ENCODE data around the gene NCKAP5. TPM values are rescaled to one million over a fixed set of nuclear protein-coding genes. Genes with fewer than 3 reads are reported as not detected.

NCKAP5 gene
- total and polyA plus RNA-seq, 10 donors = 0.39 to 6.0 (median 3.3) TPM

DNA sequence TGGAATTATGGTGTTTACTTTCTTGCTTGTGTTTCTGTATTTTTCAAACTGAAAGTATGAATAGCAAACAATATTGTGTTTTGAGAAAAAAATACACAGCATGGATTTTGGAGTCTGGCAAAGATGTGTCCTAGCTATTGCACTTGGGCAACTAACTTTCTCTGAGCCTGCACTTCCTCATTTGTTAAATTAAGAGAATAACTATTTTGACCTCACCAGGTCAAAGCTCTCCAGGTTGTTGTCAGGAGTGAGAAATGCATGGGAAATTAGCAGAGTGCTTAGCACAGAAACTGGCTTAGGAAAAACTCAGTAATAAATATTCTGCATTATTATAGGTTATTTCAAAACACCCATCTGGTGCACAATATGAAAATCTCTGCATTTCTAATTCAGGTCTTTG lies 926.4 kb downstream of the NCKAP5 start:
- Histone ChIP-seq H3K36me3 (no peaks in the 10 kb centered on the region), H3K27me3 (replicated peaks in 1 of 7) (peaks cover 0 to 6% (median 0%) of the 10 kb centered on the region in 7 donors), H3K27ac (no peak overlapping the region), H3K4me3 (no peak overlapping the region), H3K4me1 (no peaks in the 10 kb centered on the region), H3K9me3 (no peaks in the 10 kb centered on the region)
- intact Hi-C loops (cut with DNase I; ENCODE audit: low total_unique reads) = no loop called here
- no peak for DNase-seq
- TF ChIP-seq POLR2AphosphoS5 (IDR thresholded peaks at IDR 0.05) (no peak), POLR2A (IDR thresholded peaks at IDR 0.05) (no peak)
- TF ChIP-seq, protein P1, sequence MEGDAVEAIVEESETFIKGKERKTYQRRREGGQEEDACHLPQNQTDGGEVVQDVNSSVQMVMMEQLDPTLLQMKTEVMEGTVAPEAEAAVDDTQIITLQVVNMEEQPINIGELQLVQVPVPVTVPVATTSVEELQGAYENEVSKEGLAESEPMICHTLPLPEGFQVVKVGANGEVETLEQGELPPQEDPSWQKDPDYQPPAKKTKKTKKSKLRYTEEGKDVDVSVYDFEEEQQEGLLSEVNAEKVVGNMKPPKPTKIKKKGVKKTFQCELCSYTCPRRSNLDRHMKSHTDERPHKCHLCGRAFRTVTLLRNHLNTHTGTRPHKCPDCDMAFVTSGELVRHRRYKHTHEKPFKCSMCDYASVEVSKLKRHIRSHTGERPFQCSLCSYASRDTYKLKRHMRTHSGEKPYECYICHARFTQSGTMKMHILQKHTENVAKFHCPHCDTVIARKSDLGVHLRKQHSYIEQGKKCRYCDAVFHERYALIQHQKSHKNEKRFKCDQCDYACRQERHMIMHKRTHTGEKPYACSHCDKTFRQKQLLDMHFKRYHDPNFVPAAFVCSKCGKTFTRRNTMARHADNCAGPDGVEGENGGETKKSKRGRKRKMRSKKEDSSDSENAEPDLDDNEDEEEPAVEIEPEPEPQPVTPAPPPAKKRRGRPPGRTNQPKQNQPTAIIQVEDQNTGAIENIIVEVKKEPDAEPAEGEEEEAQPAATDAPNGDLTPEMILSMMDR (IDR thresholded peaks at IDR 0.05 in 8 of 11, conservative IDR thresholded peaks at IDR 0.05 in 3 of 11) = no peak

DNA sequence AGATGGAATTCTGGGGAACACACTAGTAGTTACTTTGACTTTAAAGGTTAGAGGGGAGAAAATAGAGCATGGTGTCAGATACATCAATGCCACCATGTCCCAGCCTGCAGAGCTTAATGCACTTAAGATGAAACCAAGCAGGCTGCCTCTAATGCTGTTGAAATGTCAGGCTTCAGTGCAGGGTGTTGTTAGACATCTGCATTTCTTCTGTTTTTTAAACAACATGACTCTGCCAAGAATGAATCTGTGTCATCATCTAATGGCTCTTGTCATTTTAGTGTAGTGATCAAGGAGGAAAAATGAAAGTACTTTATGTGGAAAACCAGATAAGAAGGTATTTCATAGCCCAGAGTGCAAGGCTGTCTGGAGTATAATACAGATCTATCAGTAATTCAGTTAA lies 928.1 kb downstream of the NCKAP5 start:
- Histone ChIP-seq H3K9me3 (no peaks in the 10 kb centered on the region), H3K4me3 (no peak overlapping the region), H3K27me3 (replicated peaks in 1 of 7) (peaks cover 0 to 1% (median 0%) of the 10 kb centered on the region in 7 donors), H3K27ac (no peak overlapping the region), H3K36me3 (no peaks in the 10 kb centered on the region), H3K4me1 (no peaks in the 10 kb centered on the region)
- intact Hi-C loops (cut with DNase I; ENCODE audit: low total_unique reads) = no loop called here
- TF ChIP-seq, protein P1 (IDR thresholded peaks at IDR 0.05 in 8 of 11, conservative IDR thresholded peaks at IDR 0.05 in 3 of 11) = no peak
- no peak for TF ChIP-seq POLR2AphosphoS5 (IDR thresholded peaks at IDR 0.05)
- no peak for TF ChIP-seq POLR2A (IDR thresholded peaks at IDR 0.05)
- DNase-seq = no peak

DNA sequence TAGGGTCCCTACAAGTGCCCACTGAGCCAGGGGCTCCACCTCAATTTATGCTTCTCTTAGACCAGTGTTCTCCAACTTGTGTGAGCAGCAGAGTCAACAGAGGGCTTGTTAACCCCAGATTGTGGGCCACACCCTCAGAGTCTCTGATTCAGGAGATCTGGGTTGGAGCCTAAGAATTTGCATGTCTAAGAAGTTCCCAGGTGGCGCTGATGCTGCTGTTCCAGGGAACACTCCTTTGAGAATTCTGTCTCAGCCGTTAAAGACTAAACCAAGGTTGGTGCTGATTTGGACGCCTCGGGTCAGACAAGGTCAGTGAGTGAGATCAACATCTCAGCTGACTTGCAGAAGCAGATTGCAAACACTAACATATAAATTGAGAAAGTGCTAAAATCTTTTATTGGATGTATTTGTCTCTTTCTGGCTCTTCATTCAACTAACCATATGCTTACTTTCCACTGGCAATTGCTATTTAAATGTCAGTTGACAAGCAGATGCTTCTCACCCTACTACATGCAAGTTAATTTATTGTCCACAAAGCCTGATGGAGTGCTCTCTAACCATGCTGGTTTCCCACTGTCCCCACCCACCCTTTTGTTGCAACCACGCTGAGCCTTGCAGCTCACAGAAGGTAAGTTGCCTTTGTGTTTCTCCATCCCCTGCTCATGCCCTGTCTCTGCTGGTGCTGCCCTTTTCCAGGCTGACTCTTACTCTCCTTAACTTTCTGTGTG lies 929.8 kb downstream of the NCKAP5 start:
- WGBS, 5 donors = 74 to 95% (median 82%) methylated on average over 5 of the region's 5 CpGs
- intact Hi-C loops (cut with DNase I; ENCODE audit: low total_unique reads) = no loop called here
- no peak for DNase-seq

DNA sequence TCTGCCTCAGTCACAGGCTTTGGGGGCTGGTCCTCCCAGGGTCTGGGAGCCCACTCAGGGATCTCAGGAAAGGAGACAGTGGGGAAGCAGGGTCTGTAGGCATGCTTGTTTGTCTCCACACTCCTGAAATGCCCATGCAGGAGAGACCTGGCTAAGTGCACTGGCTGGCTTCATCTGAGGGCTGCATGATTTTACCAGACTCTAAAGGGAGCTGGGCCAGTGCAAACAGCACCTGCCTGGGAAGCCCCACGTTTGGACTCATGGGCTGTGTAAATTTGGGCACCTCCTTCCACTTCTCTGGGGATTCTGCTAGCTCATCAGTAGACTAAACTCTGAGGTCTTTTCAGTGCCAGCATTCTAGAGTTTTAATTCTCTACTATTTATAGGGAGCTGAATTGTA lies 931.9 kb downstream of the NCKAP5 start:
- WGBS, 5 donors = 33 to 71% (median 54%) methylated on average over 1 of the region's 1 CpG
- DNase-seq = no peak
- no peaks in the 10 kb centered on the region for H3K4me1 ChIP-seq
- TF ChIP-seq, protein P1 (IDR thresholded peaks at IDR 0.05 in 8 of 11, conservative IDR thresholded peaks at IDR 0.05 in 3 of 11) = no peak
- TF ChIP-seq POLR2A (IDR thresholded peaks at IDR 0.05) (no peak), POLR2AphosphoS5 (IDR thresholded peaks at IDR 0.05) (no peak)
- intact Hi-C loops (cut with DNase I; ENCODE audit: low total_unique reads) = no loop called here
- no peaks in the 10 kb centered on the region for H3K36me3 ChIP-seq
- no peaks in the 10 kb centered on the region for H3K27me3 ChIP-seq (replicated peaks in 1 of 7)
- H3K4me3 ChIP-seq = no peak overlapping the region
- H3K27ac ChIP-seq = no peak overlapping the region
- no peaks in the 10 kb centered on the region for H3K9me3 ChIP-seq

More for the DNA sequence above, 929.8 kb downstream of the NCKAP5 start:
- no peak for TF ChIP-seq POLR2A (IDR thresholded peaks at IDR 0.05)
- TF ChIP-seq POLR2AphosphoS5 (IDR thresholded peaks at IDR 0.05) = no peak
- TF ChIP-seq, protein P1 (IDR thresholded peaks at IDR 0.05 in 8 of 11, conservative IDR thresholded peaks at IDR 0.05 in 3 of 11) = no peak
- no peaks in the 10 kb centered on the region for H3K27me3 ChIP-seq (replicated peaks in 1 of 7)
- H3K36me3 ChIP-seq = no peaks in the 10 kb centered on the region
- no peaks in the 10 kb centered on the region for H3K4me1 ChIP-seq
- H3K9me3 ChIP-seq = no peaks in the 10 kb centered on the region
- H3K27ac ChIP-seq = no peak overlapping the region
- H3K4me3 ChIP-seq = no peak overlapping the region

All from spleen (tissue), 11 donors.